GM18498 (cell line): ENCODE results near the gene BLID.

Source experiments
- ATAC-seq: cut with Tn5 transposase; IDR thresholded peaks from one replicate; pipeline ENCODE4 v1.9.1; 2021; ENCODE audit warnings: mild to moderate bottlenecking, moderate library complexity; ENCODE audit not compliant: unreplicated experiment

Gene BLID

DNA sequence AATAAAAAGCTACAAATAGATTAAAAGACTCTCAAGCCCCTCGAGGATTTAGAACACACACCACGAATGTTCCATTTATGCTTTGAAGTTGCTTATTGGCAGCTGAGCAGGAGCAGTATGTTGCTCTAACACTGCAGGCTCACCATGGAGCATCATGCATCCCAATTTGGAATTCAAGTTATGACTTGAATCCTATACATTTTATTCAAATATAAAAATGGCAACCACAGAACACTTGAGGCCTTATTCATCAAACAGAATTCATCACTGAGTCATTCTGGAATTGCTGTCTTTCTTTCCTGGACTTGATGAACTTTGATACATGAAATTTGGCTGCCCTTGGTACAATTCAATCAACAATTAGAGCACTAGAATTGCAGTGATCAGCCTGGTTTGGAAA lies 24.5 kb upstream of the BLID start:
- ATAC-seq, result no peak

DNA sequence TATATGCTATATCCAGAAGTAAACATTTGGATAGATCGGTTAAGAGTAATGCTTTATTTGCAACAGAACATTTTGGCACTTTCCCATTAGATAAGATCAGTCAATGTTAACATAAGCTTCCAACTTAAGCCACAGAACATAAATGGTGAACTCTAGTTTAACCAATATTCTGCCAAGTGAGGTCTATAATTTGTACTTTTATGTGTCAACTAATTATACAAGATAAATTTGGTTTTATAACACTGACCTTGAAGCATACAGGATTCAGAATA lies 23.5 kb upstream of the BLID start:
- no peak for ATAC-seq

DNA sequence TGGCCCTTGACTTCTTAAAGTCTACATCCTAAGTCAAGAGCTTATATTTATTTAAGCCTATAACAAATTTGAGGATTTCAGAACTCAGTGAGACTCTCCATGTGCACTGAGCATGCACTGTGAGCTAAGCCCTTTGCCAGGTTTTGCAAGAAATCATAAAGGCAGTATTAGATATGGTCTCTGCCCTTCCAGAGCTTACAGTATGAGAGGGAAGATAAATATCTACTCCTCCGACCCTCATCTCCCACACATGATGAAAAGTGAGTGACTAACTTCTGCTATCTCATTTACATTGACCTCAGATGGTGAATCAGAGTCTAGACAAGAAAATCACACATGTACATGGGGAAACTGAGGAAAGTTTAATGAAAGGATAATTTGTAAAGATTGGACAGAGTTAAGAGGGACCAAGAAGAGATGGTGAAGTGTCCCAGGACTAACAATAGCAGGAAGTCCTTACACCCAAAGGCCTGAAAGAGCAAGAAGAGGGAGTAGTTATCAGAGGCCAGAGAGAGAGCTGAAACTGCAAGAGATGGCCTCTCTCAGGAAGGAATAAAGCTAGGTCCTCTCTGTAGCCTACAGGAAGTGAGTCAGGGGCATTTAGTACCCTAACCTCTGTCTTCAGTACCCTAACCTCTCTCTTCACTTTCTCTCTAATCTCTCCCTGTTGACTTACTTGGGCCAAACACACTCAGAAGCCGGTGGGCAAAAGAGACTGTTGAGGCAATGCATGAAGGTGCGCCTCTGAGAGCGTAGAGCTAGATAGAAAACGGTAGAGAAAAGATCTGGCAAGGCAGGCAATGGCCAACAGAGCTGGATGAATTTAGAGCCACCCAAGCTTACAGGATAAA lies 23.0 kb upstream of the BLID start:
- ATAC-seq, result no peak

DNA sequence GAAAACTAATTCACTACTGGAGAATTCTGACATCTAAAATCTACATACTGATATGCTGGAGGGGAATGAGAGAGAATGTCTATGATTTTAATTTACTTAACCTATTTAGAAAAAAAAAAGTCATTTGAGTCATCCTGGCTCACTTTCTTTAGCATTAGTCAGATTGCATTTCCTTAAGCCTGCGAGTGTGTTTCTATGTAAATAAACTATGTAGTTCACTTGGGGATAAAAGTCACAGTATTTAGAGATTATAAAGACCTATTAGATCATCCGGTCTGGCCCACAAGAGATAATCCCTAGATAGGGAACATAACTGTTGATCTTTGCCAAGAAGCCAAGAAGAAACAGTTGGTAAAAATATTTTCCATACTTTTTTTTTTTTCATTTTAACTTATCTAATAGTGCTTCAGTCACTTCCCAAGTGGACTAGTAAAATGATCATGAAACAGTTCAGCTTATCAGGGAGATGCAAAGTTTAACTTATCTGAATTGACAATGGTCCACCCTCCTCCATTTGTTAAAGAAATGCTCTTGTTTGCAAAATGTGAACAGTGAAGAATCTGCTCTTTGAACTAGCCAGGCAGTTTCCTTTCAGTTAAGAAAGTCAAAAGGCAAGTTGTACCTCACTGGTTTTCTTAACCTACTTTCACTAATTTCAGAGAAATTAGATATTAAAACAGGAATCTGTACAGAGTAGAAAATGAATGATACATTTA lies 21.2 kb upstream of the BLID start:
- ATAC-seq, result no peak

DNA sequence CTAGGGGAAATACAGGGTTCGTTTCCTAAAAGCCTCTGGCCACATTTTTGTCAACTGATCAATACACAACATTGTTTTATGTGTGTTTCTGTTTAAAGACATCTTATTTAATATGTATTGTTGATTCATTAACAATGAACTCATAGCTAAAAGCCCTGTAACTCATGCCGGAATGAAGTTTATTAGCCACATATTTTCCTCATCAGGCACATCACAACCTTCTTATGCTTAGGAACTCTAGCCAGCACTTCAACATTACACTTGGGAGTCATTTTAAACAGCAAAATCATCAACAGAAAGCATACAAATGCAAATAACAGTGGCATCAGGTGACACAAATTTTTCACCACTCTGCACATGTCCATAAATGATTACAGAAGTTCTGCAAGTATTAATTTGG lies 15.1 kb upstream of the BLID start:
- ATAC-seq, result no peak

DNA sequence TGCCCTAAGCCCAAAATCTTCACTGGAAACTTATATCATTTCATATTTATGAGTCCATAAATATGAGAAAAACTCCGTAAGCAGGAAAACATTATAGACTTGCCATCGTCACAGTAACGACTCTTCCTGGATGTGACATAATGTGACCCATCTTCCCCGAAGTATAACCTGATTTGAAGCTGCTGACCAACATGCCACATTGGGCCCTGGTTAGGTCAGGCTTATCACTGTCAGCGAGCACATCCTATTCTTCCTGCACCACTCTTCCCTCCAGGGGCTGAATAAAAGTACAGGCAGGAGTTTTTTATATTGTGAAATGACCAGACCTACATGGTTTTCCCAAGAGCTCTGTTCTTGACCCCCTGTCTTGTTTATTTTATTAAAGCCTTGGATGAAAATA lies 12.1 kb upstream of the BLID start:
- ATAC-seq, result no peak

DNA sequence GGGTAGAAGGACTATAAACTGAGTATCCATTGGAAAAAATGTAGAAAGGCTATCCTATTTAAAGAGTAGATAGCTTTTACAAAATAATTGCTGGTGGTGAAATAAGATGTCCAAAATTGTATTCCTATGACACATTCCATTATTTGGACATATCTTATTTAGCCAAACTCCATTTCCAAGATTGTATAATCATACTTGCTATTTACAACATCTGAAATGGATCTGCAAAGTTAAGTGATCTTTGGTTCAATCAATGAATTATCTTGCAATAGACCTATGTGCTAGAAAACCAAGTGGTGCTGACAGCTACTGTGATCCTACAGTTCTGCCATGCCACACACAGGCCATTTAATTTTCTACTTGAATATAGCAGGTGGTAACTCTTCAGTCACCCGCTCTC lies 11.0 kb upstream of the BLID start:
- no peak for ATAC-seq

DNA sequence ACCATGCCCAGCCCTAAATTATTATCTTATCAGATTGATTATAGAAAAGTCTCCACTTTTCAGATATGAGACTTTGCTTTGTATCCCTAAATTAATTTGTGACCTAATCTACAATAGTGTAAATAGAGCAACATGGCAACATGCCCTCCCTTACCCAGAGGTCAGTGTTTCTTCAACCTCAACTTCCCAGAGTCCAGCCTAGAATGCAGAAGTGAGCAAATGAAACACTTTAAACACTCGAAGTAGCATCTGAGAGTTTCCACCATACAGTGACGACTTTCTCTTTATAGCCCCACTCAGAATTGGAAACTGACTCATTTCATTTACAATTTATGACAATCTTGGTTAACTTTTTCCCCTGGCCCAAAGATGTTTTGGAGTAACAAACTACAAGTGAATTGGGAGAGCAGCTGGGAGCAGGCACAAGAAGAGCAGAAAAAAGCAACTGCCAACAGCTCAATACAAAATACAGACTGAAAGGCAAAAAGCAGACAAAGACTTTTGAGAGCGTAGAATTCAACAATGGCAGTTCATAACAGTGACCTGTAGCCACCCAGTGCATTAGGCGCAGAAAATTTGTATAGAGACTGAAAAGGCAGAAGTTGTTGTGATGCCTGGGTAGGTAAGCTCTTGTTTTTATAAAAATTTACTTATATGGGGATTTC lies 10.1 kb upstream of the BLID start:
- ATAC-seq, result no peak

DNA sequence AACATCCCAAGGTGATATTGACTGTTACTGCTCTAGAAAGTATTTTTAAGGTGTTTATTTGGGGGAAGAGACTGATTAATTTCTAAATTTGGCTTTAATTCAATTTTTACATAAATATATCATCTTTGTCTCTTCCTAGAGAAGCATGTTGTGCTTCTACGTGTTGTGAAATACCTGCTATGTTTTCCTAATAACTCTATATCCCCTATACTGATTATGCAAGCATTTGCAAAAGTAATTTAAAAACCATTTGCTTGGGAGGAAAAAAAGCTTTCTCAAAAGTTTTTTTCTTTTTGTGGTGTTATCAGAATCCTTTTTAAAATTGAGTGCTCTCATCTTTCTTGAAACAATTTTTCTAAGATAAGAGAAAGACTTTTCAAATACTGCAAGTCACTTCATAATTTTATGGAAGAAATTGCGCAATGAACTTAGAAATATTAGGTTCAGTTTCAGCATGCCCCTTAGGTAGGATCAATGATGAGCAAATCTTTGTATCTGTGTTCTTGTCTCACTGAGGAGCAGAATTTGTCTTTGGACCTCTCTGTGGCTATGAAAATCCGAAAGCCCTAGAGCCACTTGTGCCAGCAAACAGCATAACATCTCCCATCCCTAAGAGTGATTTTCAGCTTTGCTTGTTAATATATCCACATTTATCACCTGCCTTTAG lies 7.4 kb upstream of the BLID start:
- no peak for ATAC-seq

DNA sequence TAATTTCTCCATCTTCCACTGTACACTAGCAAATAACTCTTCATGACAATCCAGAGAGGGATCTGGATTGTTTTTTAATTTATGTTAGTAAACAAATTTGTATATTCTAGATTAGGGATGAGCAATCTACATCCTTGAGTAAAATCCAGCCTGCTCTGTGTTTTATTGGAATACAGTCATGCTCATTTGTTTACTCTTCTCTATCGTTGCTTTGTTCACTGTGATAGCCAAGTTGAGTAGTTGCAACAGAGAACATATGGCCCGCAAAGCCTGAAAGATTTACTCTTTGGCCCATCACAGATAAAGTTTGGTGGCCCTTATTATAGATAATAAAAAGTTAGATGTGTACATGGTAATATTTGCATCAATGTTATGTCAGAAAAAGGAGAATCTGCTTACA lies 6.2 kb upstream of the BLID start:
- ATAC-seq, result no peak

DNA sequence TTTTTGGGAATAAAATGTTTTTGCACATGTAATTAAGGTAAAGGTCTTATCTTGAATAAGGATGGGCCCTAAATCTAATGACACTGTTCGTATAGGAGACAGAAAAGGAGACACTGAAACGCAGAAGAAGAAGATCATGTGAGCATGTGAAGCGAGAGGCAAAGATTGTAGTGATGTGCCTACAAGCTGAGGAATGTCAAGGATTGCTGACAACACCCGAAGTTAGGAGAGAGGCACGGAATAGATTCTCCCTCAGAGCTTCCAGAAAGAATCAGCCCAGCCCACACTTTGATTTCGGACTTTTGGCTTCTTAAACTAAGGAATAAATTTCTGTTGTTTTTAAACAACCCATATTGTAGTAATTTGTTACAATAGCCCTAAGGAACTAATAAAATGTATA lies 4.1 kb upstream of the BLID start:
- ATAC-seq, result no peak

DNA sequence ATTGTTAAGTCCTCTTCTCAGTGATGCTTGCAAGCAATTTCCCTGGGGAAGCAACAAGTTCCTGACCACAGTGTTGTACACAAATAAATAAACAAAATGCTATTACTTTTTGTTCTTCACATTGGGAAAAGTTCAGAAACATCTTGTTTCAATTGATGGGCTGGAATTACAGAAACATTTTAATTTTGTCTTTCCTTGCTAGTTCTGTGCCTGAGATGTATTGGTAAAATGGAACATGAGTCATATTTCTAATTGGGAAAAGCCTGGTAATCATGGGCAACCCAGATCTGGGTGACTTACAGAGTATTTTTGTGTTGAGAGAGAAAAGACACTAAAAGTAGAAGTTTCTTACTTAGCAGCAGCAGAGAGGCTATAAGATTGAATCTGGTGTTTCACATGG lies 576 bp upstream of the BLID start:
- ATAC-seq, result no peak

DNA sequence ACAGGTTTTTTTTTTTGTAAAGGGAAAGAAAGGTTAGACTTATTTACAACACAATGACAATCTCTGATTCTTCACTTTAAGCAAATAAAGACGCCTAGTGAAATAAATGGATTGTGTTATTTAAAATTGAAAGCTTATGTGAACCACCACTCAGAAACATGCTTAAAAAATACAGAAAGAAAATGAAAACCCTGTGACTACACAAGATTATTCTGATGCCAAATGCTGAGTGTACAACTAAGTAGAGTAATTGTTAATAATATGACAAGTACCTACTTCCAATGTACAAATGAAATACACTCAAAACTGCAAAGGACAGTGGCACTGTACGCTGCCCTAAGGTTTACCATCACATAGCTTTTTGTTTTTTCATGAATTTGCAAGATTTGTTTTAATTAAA lies 1.0 kb downstream of the BLID start:
- ATAC-seq, result no peak

DNA sequence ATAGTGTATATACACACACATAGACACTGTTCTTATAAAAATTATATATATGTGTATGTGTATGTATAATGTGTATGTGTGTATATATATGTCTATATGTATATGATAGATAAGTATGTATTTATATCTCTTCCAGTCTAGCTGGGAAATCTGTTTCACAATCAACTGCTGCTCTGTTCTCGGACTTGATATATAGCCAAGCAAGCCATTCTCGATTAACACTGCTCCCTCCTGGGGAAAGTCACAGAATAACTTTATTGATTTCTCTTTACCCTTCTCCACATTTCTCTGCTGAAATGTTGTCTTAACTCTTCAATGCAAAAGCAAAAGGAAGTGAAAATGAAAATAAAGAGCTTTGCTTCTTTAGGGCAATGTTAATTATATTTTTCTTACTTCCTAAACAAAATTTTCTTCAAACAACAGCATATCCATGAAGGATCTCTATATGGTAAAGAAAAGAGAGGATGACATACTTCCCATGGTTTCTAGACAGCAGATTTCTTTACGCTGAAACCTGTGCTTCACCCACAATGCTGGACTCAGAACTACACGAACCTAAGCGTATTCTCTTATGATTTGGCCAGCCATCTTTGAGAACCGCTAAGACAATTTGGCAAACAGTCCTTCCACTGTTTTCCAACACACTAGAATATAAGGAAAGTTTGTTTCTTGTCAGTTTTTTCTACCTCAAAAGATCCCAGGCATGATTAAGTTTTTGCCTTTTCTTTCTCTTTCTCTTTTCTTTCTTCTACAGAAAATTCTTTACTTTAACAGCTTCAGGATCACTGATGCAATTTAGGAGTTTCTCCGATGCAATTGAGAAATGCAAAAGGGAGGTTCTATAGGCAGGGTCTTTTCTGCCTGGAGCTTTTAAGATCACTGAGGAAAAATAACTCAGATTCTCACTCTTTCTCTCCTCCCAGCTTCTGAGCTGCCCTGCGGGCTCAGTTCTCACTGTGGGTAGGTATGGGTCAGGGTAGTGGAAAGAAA lies 1.9 kb downstream of the BLID start:
- ATAC-seq, result no peak

DNA sequence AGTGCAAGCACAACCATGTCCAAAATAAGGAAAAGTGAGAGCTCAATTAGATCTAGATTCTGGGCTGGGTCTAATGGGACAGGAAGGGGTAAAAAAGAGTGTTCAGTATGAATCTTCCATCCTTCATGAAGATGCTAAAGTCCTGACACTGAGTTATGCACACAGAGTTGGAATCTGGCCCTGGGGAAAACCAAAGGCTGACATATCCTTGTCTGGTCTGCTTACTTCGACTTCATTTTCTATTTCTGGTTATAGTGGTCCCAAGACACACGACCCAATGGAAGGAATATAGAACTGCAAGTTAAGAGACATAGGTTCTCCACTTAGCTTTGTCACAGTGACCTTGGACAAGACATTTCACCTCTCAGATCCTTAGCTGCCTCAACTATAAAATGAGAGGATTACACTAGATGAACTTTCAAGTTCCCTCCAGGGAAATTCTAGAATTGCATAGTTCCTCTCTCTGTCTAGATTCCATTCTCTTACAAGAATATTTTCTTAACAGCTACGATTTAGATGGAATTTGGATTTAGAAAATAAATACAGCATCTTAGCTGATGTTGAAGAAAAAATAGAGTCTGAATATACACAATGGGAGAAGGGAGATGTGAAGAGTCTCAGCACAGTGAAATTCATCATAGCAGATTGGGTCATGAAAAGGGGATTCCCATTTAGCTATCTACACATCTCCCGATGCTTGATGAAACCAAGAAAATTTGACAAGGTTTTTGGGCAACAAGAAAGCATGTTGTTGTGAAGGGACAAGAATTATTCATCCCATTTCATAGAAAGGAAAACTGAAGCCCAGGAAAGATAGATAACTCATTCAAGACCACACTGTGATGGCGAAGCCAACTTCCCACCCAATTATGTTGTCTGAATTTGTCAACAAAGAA lies 3.3 kb downstream of the BLID start:
- no peak for ATAC-seq

DNA sequence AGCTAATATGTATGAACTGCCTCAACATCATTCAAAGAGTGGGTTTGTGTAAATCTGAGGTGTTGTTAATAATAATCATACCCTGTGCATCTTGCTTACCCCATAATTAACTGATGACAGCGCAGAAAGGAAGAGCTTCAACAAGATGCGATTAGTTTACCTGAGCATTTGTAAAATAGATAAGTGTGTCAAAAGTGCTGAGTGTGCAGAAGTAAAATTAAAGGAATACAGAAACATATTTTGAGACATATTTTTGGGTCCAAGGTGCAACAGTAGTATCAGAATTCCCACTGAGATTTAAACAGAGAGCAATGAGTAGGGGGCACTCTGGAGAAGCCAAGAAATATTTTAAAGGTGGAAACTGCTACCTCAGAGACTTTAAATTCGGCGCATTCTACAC lies 6.1 kb downstream of the BLID start:
- no peak for ATAC-seq

DNA sequence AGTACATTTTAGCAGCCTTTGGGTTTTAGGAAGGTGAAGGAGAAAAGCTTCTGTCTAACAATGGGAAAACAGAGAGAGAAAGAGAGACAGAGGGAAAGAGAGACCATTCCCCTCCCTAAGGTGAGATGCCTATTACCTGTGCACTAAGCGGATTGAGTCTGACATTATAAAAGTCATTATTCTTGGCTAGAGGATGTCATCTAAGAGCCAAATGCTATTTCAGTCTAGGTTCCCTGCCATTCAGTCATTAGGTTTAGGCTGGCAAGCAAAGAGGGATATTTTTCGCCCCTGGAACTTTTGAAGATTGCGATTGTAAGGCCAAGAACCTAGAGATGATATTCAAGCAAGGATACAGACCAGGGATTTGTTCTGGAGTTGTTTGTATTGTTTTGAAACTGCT lies 7.2 kb downstream of the BLID start:
- no peak for ATAC-seq

DNA sequence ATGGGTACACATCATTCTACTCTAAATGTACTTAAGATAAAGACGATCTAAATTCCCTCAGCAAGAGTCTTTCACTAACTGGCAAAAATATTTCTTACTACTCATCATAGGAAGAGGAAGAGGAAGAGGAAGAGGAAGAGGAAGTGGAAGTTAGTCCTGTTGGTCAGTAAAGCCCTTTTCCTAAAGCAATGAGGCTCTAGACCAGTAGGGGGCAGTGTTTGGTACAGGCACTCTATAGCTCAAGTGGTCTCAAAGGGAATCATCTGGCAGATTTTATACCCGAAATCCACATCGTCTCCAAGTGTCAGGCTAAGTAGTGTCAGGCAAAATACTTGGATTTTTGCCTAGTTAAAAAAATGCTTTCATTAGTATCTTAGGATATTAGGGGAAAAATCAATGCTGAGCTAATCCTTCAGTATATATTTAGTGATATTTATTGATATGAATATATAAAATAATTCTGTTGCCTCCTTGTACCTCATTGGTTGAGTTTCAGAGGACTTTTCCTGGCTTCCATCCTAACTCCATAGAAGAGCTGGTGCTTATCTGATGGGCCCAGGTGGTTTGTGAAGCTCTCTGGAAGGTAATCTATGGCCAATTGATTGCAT lies 7.7 kb downstream of the BLID start:
- ATAC-seq, result no peak

DNA sequence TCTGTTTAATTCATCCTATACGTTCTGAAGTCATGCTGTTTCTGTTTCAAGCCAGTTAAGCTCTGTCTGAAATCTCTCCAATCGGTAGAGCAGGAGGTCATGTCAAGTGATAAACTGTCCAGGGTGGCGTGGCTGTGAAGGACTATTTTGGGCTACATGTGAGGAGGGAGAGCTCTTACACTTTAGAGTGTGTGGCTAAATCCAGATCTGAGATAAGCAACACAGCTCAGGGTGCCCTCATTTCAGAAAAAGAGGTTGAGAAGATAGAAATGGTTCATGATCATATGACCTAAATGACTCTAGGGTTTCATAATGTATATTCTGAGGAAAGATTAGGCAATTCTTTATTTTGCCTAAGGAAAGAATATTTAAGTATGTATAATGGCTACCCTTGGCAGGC lies 8.4 kb downstream of the BLID start:
- ATAC-seq, result no peak
